Prostate gland (tissue), 2 donors: Measurements from ENCODE around the gene AUTS2. TPM values are rescaled to one million over a fixed set of nuclear protein-coding genes. Genes with fewer than 3 reads are reported as not detected.

Experiments
- DNase-seq: peaks from one replicate; pipeline ENCODE4 v3.0.0-alpha.2; 2019; ENCODE audit warnings: low spot score
- H3K27ac ChIP-seq, 2 donors: fragments of 200-600 bp; sonication (generic); 2 replicates each; pipeline ENCODE4 v1.5.1; 2017 to 2019
- H3K27me3 ChIP-seq: fragments of 200-600 bp; sonication (generic); replicated peaks from 2 replicates; pipeline ENCODE4 v1.5.1; 2019; ENCODE audit not compliant: insufficient read depth
- H3K36me3 ChIP-seq, 2 donors: fragments of 200-600 bp; sonication (generic); 1 replicate in 1 of 2; 2 replicates in 1 of 2; pipeline versions ENCODE4 v1.5.1 to v1.8.1; 2017 to 2019
- H3K4me1 ChIP-seq: fragments of 200-600 bp; sonication (generic); replicated peaks from 2 replicates; pipeline ENCODE4 v1.5.1; 2019
- H3K4me3 ChIP-seq, 2 donors: fragments of 200-600 bp; sonication (generic); 2 replicates each; pipeline ENCODE4 v1.5.1; 2017 to 2019
- H3K9me3 ChIP-seq: fragments of 200-600 bp; sonication (generic); 2 replicates; pipeline ENCODE4 v1.5.1; 2017
- POLR2A ChIP-seq: fragments of 450-650 bp; IDR thresholded peaks from one replicate; pipeline ENCODE4 v1.6.1; 2016; ENCODE audit warnings: antibody characterized with exemption, mild to moderate bottlenecking
- POLR2AphosphoS5 ChIP-seq: sonication (generic); formaldehyde crosslinking; IDR thresholded peaks from one replicate; pipeline ENCODE4 v1.6.1; 2017; ENCODE audit warnings: antibody characterized with exemption
- WGBS: methylation state at CpG from one replicate; pipeline ENCODE4 v1.1.5; 2018; 5-methylcytosine and 5-hydroxymethylcytosine counted together
- intact Hi-C: fragments of 100-400 bp; cut with DNase I; formaldehyde crosslinking; loops from one replicate; pipeline ENCODE4 v1.14.2; 2022
- total RNA-seq, 2 donors: library from RNA; depleted of rRNA; stranded (reverse); fragments of >200 nt; gene quantifications; one replicate each; pipeline ENCODE4 v1.1.0, GENCODE V29; 2016
- TF ChIP-seq, protein P1 (sequence below), 4 experiments: fragments of 200-600 bp in 2 of 4; fragments of 450-650 bp in 2 of 4; sonication (generic) in 2 of 4; IDR thresholded peaks; 1 replicate in 3 of 4; 2 replicates in 1 of 4; pipeline ENCODE4 v1.5.1; 2016 to 2019; ENCODE audit warnings: antibody characterized with exemption in 4 of 4, mild to moderate bottlenecking in 2 of 4, moderate library complexity in 2 of 4

AUTS2 gene
- total RNA-seq, 2 donors from 2014 or later, result 25.0 to 55.2 TPM

DNA sequence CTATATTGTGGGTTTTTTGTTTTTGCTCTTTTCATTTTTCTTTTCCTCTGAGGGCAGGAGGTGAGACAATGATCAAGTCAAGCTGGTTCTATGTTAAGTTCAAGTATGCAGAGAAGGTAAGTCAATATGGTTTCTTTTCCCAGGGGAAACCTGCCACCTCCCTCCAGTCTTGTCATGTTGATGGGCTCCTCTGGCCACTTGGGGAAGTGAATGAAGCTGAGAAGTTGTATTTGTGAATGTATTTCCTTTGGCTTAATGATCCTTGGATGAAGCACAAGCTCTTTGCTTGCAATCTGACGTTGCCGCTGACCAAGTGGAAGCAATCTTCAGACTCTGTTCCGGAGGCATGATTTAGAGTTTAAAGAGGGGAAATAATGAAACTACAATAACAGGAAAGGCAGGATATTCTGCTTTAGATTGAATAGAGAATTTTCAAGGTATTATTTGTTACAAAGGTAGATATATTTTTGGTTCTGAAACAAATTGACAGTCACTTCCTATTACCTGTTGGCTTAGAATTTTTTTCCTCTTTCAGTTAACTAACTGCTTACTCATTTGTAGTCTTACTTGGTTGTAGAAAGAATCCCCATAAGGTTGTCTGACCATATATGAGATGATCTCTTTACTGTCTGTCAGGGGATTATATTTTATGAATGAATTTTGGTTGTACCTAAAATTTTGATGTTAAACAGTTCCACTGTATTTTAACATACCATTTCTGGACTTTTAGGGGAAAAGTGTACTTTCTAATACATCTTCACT is 369.6 kb downstream of the AUTS2 start:
- intact Hi-C loops, result no loop called here

DNA sequence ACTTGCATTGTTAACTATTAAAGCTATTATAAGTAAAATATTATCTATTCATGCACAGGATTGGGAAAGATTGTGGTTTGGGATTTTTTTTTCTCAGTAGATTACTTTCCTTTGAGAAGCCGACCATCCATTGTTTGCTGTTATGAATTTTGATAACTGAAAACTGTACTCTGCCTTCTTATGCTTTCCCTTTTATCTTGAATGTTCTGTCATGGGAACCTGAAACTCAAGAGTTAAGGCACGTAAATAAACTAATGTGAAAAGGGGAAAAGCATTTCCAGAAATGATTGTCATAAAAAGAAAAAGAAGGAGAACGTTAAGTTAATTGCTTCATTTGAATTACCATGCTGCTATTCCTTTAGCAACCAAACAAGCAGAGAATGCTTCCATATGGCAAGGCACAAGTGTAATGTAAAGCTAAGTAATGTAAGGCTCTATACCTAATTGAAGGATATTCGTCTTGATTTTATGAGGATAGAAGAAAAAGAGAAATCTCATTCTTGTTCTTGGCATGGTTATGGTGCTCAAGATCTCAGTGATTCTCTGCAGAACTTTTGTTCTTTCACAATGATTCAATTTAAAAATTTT is 370.8 kb downstream of the AUTS2 start:
- intact Hi-C loops, result no loop called here
- Histone ChIP-seq H3K4me1 (no peaks in the 10 kb centered on the region), H3K36me3 (no peaks in the 10 kb centered on the region), H3K27me3 (no peaks in the 10 kb centered on the region), H3K9me3 (no peaks in the 10 kb centered on the region), H3K4me3 (no peak overlapping the region), H3K27ac (no peak overlapping the region)
- no peak for DNase-seq
- WGBS, result 73% methylated on average over 4 of the region's 4 CpGs
- TF ChIP-seq POLR2A (no peak), POLR2AphosphoS5 (no peak)
- TF ChIP-seq, protein P1, sequence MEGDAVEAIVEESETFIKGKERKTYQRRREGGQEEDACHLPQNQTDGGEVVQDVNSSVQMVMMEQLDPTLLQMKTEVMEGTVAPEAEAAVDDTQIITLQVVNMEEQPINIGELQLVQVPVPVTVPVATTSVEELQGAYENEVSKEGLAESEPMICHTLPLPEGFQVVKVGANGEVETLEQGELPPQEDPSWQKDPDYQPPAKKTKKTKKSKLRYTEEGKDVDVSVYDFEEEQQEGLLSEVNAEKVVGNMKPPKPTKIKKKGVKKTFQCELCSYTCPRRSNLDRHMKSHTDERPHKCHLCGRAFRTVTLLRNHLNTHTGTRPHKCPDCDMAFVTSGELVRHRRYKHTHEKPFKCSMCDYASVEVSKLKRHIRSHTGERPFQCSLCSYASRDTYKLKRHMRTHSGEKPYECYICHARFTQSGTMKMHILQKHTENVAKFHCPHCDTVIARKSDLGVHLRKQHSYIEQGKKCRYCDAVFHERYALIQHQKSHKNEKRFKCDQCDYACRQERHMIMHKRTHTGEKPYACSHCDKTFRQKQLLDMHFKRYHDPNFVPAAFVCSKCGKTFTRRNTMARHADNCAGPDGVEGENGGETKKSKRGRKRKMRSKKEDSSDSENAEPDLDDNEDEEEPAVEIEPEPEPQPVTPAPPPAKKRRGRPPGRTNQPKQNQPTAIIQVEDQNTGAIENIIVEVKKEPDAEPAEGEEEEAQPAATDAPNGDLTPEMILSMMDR (IDR thresholded peaks at IDR 0.05), result no peak

More for the DNA sequence above, 369.6 kb downstream of the AUTS2 start:
- no peak for TF ChIP-seq POLR2AphosphoS5
- no peak for TF ChIP-seq POLR2A
- TF ChIP-seq, protein P1 (IDR thresholded peaks at IDR 0.05), result no peak
- DNase-seq, result no peak
- no peaks in the 10 kb centered on the region for H3K36me3 ChIP-seq
- 24% methylated on average over 3 of the region's 3 CpGs for WGBS
- no peak overlapping the region for H3K27ac ChIP-seq
- no peaks in the 10 kb centered on the region for H3K27me3 ChIP-seq
- no peaks in the 10 kb centered on the region for H3K9me3 ChIP-seq
- H3K4me3 ChIP-seq, result no peak overlapping the region
- H3K4me1 ChIP-seq, result no peaks in the 10 kb centered on the region

DNA sequence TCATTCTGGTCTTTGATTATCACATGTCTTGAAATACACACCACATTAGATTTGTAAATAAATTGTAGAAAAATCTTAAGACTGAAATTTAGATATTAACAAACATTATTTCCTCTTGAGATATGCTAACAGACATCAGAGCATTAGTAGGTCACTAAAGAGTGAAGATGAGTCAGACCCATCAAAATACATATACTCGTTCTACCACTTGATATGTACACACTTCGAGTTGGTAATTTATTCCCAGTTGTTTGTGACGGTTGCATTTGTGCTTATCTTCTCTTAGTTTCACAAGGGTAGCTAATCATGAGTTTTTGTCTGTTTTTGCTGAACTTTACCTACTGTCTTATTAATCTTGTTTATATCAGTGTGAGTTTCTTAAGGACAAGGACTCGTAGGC is 383.4 kb downstream of the AUTS2 start:
- 80% methylated on average over 4 of the region's 4 CpGs for WGBS
- Histone ChIP-seq H3K36me3 (no peaks in the 10 kb centered on the region), H3K4me3 (no peak overlapping the region), H3K9me3 (no peaks in the 10 kb centered on the region), H3K27me3 (no peaks in the 10 kb centered on the region), H3K27ac (no peak overlapping the region), H3K4me1 (no peaks in the 10 kb centered on the region)
- intact Hi-C loops, result no loop called here
- TF ChIP-seq POLR2A (no peak), POLR2AphosphoS5 (no peak)
- TF ChIP-seq, protein P1 (IDR thresholded peaks at IDR 0.05), result no peak
- DNase-seq, result no peak

DNA sequence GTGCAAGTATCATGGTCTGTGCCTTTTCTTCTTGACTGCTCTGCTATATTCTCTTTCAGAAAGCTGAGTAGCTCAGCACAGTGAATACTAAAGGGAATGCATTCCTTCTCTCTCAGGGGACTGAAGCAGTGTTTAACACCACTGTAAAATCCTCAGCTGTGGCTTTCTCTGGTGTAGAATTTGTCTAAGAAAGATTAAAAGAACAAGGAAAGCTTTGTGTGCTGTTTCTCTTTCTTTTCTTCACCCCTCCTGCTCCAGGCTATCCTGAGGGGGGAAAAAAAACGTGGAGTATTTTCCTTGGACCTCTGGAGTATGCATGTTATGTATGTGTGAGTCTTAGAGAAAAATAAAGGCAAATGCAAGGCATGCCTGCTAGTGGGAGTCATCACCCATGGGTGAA is 383.9 kb downstream of the AUTS2 start:
- H3K36me3 ChIP-seq, result no peaks in the 10 kb centered on the region
- TF ChIP-seq POLR2A (no peak), POLR2AphosphoS5 (no peak)
- TF ChIP-seq, protein P1 (IDR thresholded peaks at IDR 0.05), result no peak
- no peaks in the 10 kb centered on the region for H3K4me1 ChIP-seq
- no peak overlapping the region for H3K4me3 ChIP-seq
- no peaks in the 10 kb centered on the region for H3K27me3 ChIP-seq
- H3K27ac ChIP-seq, result no peak overlapping the region
- no peak for DNase-seq
- intact Hi-C loops, result no loop called here
- 15% methylated on average over 1 of the region's 1 CpG for WGBS
- H3K9me3 ChIP-seq, result no peaks in the 10 kb centered on the region

DNA sequence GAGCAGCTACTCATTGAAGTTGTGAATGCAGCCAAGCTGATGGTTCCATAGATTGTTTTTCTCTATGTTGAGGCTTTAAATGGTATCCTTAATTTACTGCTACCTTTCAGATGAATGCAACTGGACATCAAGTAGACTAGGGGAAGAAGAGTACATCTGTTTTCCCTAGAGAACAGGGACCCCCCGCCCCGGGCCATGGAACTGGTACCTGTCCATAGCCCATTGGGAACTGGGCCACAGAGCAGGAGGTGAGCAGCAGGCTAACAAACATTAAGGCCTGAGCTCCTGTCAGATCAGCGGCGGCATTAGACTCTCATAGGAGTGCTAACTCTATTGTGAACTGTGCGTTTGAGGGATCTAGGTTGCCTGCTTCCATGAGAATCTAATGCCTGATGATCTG is 391.3 kb downstream of the AUTS2 start:
- DNase-seq, result no peak
- Histone ChIP-seq H3K27ac (no peak overlapping the region), H3K4me1 (no peaks in the 10 kb centered on the region), H3K36me3 (no peaks in the 10 kb centered on the region), H3K4me3 (no peak overlapping the region), H3K27me3 (no peaks in the 10 kb centered on the region), H3K9me3 (no peaks in the 10 kb centered on the region)
- WGBS, result 97% methylated on average over 5 of the region's 5 CpGs
- intact Hi-C loops, result no loop called here
- TF ChIP-seq, protein P1 (IDR thresholded peaks at IDR 0.05), result no peak
- TF ChIP-seq POLR2AphosphoS5, result no peak
- no peak for TF ChIP-seq POLR2A
